ENCODE data around the gene OPRM1.

Gene OPRM1

DNA sequence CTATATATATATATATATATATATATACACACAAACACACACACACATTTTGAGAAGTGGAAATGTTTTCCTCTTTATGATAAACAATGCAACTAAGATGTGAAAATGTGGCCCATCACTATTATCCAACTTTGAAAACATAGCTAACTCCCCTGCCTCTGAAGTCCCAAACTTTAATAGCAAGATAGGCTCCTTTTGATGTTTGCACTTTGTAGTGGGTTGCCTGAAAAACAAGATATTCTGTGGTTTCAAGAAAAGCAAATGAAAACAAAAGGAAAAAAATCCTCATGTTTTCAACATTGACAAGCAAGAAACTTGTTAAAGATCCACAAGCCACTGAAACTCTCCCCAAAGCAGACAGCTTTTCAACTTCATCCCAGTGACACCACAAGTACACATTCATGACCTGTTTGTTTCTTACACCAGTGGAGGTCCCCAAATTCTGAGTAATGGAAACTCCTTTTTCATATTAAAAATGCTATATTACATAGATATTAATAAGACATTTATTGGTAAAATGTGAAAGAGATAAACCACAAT, 227.6 kb downstream of the OPRM1 start:
- DNase-seq (ENCODE audit: low read depth), result no peak
- TF ChIP-seq CTCF (IDR thresholded peaks at IDR 0.05; ENCODE audit: low read length, missing control alignments), result no peak
- no peak overlapping the region for H3K4me3 ChIP-seq (replicated peaks; ENCODE audit: low read depth, low read length)

DNA sequence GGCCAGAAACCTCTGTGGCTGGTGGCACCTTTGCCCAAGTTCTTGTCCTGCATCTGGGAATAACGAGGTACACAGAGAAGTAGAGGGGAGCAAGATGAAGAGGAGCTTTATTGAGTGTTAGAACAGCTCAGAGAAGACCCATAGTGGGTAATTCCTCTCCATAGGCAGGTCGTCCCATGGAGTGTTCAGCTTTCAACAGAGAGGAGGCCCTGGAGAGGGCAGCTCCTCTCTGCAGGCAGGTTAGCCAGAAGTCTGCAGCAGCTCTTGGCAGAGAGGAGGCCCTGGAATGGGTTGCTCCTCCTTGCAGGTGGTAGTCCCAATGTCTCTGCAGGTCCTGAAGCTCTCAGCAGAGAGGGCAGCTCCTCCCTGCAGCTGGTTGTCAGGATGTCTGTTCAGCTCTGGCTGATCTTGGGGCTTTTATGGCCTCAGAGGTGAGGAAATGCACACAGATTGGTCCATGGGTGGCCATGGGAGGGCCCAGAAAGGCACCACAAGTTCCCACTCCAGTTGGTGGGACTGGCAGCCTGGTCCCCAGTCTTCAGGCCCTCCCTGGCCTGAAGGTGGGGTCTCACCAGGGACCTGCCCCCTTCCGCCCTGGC, 228.6 kb downstream of the OPRM1 start:
- no peak for DNase-seq (ENCODE audit: low read depth)
- H3K4me3 ChIP-seq (replicated peaks; ENCODE audit: low read depth, low read length), result no peak overlapping the region
- no peak for TF ChIP-seq CTCF (IDR thresholded peaks at IDR 0.05; ENCODE audit: low read length, missing control alignments)

GRCh38 chr6:154268486-154268885, 229.4 kb downstream of the OPRM1 start:
- no peak for TF ChIP-seq CTCF (IDR thresholded peaks at IDR 0.05; ENCODE audit: low read length, missing control alignments)

DNA sequence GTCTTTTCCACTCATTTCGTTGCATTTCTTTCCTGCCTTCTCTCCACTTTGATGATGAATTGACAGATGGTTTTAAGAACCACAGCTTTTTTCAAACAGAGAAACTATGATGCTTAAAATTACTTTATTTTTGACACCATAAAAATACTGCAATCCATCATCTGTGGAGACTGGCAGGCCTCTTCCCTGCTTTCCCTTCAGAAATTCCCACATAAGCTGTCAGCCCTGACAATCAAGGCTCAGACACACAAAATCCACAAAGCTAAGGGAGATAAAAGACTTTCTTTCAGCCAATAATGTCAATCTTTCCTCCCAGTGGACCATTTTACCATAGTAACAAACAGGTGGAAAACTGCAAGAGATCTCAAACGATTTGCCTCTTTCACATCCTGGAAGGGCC, 235.1 kb downstream of the OPRM1 start:
- H3K4me3 ChIP-seq (replicated peaks; ENCODE audit: low read depth, low read length), result no peak overlapping the region
- TF ChIP-seq CTCF (IDR thresholded peaks at IDR 0.05; ENCODE audit: low read length, missing control alignments), result no peak
- no peak for DNase-seq (ENCODE audit: low read depth)

More at GRCh38 chr6:154268486-154268885, 229.4 kb downstream of the OPRM1 start:
- no peak overlapping the region for H3K4me3 ChIP-seq (replicated peaks; ENCODE audit: low read depth, low read length)
- no peak for DNase-seq (ENCODE audit: low read depth)

- H3K4me3 ChIP-seq (replicated peaks; ENCODE audit: low read depth, low read length), result no peak overlapping the region
- TF ChIP-seq CTCF (IDR thresholded peaks at IDR 0.05; ENCODE audit: low read length, missing control alignments), result peak; percentile 68
- peak; percentile 69 for DNase-seq (ENCODE audit: low read depth)
Observed at GRCh38 chr6:154276810-154277628, 238.0 kb downstream of the OPRM1 start.

DNA sequence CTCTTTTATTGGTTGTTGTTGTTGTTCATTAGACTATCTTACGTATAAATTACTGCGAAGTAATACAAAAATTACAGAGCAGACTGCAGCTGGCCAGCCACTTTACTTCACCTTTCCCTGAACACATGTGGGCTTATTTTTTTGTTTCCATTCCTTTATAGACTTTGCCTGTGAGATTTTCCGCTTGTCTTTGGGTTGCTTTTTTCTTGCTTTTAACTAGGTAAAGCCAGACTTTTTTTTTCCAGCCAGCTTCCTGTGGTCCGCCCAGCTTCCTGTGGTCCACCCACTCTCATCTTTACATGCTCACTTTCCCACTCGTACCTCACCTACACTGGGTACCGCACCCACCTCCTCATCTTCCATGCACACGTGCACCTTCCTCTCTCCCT, 238.6 kb downstream of the OPRM1 start:
- no peak for DNase-seq (ENCODE audit: low read depth)
- no peak for TF ChIP-seq CTCF (IDR thresholded peaks at IDR 0.05; ENCODE audit: low read length, missing control alignments)
- H3K4me3 ChIP-seq (replicated peaks; ENCODE audit: low read depth, low read length), result no peak overlapping the region
